Transverse colon (tissue), 4 donors: ENCODE measurements around the gene ANKRD11. TPM values are rescaled to one million over a fixed set of nuclear protein-coding genes. Genes with fewer than 3 reads are reported as not detected.

Experiments
- DNase-seq: peaks from one replicate; pipeline ENCODE4 v3.0.0-alpha.2; 2019
- H3K27ac ChIP-seq, 4 donors: fragments of 200-600 bp; sonication (generic); 2 replicates each; pipeline ENCODE4 v1.5.1; 2016 to 2018; ENCODE audit warnings: inconsistent platforms in 4 of 4
- H3K27me3 ChIP-seq: fragments of 200-600 bp; sonication (generic); 2 replicates; pipeline ENCODE4 v1.5.1; 2017; ENCODE audit warnings: inconsistent platforms
- H3K36me3 ChIP-seq, 4 donors: fragments of 200-600 bp; sonication (generic); 2 replicates each; pipeline ENCODE4 v1.5.1; 2017 to 2019; ENCODE audit warnings: inconsistent platforms in 4 of 4
- H3K4me1 ChIP-seq, 4 donors: fragments of 200-600 bp; sonication (generic); 2 replicates each; pipeline ENCODE4 v1.5.1; 2017 to 2020; ENCODE audit warnings: inconsistent platforms in 4 of 4
- H3K4me3 ChIP-seq, 4 donors: fragments of 200-600 bp; sonication (generic); 1 replicate in 1 of 4; 2 replicates in 3 of 4; pipeline versions ENCODE4 v1.5.1 to v1.6.1; 2017 to 2019; ENCODE audit warnings: inconsistent platforms in 4 of 4
- H3K9me3 ChIP-seq, 2 donors: fragments of 200-600 bp; sonication (generic); 2 replicates each; pipeline ENCODE4 v1.5.1; 2017 to 2019; ENCODE audit warnings: inconsistent platforms in 2 of 2
- EP300 ChIP-seq: sonication (generic); formaldehyde crosslinking; IDR thresholded peaks from one replicate; pipeline ENCODE4 v1.6.1; 2017; ENCODE audit warnings: antibody characterized with exemption, low read depth
- POLR2A ChIP-seq: fragments of 450-650 bp; IDR thresholded peaks from one replicate; pipeline ENCODE4 v1.6.1; 2016; ENCODE audit warnings: antibody characterized with exemption, mild to moderate bottlenecking, moderate library complexity
- POLR2AphosphoS5 ChIP-seq, 3 donors: sonication (generic); formaldehyde crosslinking; IDR thresholded peaks; one replicate each; pipeline ENCODE4 v1.6.1; 2016; ENCODE audit warnings: antibody characterized with exemption in 3 of 3
- WGBS, 2 donors: methylation state at CpG; one replicate each; pipeline ENCODE4 v1.1.5; 2018; ENCODE audit warnings: low coverage in 1 of 2; 5-methylcytosine and 5-hydroxymethylcytosine counted together
- in situ Hi-C, 4 donors: fragments of 200-750 bp; cut with MboI; loops; one replicate each; pipeline versions ENCODE4 v1.15.0 to v1.15.1; 2017; ENCODE audit warnings: low sequenced_read_pairs in 3 of 4, low pct_ligation_motif_present in 1 of 4, low pct_unique_long_range_greater_than_20kb in 1 of 4
- intact Hi-C: fragments of 100-400 bp; cut with DNase I; formaldehyde crosslinking; loops from one replicate; pipeline ENCODE4 v1.15.1; 2023; ENCODE audit warnings: low total_unique reads
- total RNA-seq, 4 donors: library from RNA; depleted of rRNA; stranded (reverse); fragments of >200 nt; gene quantifications; one replicate each; pipeline ENCODE4 v1.1.0, GENCODE V29; 2016
- TF ChIP-seq, protein P1 (sequence below), 5 experiments: fragments of 200-600 bp in 3 of 5; fragments of 450-650 bp in 2 of 5; sonication (generic) in 3 of 5; IDR thresholded peaks; 1 replicate in 2 of 5; 2 replicates in 3 of 5; pipeline ENCODE4 v1.5.1; 2016 to 2017; ENCODE audit warnings: antibody characterized with exemption in 5 of 5, inconsistent platforms in 3 of 5, mild to moderate bottlenecking in 2 of 5, moderate library complexity in 1 of 5

ANKRD11 gene
- total RNA-seq, 4 donors from 2014 or later, result 109 to 281 (median 142) TPM

DNA sequence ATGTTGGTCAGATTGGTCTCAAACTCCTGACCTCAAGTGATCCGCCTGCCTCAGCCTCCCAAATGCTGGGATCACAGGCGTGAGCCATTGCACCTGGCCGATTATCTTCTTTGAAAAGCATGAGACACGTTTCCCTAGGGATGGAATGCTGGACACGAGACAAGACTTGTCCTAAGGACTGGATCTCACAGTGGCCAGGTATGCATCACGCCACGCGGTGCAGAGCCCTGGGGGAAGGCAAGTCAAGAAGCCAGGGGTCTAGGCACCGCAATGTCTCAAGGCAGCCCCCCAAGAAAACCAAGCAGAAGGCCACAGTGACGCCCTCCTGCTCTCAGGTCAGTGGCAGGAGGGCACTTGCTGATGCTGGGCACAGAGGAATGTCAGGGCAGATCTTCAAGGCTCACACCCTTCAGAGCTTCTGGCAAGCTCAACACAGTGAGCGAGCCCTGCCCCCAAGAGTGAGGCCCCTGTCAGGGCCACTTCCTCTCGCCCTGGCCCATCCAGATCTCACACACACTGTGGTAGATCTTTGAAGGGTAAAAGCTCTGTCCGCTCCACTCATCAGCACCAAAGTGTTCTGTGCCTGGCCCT is 138.2 kb downstream of the ANKRD11 start:
- Histone ChIP-seq H3K9me3 (no peaks in the 10 kb centered on the region), H3K4me3 (no peak overlapping the region), H3K27me3 (no peaks in the 10 kb centered on the region), H3K4me1 (peaks cover 8 to 46% (median 34%) of the 10 kb centered on the region in 4 donors), H3K27ac (peak overlapping the region in 1 of 4 donors; percentile 71), H3K36me3 (no peaks in the 10 kb centered on the region)
- 72 to 94% methylated on average over 2 to 13 of the region's 13 CpGs for WGBS, 2 donors
- in situ Hi-C loops (no loop called here), intact Hi-C loops (no loop called here)
- TF ChIP-seq EP300 (no peak), POLR2A (no peak), POLR2AphosphoS5 (IDR thresholded peaks at IDR 0.05) (no peak)
- DNase-seq, result no peak

DNA sequence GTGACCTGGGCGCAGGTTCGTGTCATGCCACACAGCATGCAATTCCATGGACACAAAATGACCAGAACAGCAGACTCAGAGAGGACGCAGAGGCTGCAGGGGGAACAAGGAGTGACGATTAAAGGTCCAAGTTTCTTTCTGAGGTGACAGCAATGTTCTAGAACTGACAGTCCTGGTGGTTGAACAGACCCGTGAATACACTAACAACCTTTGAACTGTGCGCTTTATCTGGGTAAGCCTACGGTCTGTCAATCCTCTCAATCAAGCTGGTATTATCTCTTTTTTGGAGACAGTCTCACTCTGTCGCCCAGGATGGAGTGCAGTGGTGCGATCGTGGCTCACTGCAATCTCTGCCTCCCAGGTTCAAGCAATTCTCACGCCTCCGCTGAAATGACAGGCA is 138.7 kb downstream of the ANKRD11 start:
- TF ChIP-seq EP300 (no peak), POLR2A (no peak), POLR2AphosphoS5 (IDR thresholded peaks at IDR 0.05) (no peak)
- TF ChIP-seq, protein P1, sequence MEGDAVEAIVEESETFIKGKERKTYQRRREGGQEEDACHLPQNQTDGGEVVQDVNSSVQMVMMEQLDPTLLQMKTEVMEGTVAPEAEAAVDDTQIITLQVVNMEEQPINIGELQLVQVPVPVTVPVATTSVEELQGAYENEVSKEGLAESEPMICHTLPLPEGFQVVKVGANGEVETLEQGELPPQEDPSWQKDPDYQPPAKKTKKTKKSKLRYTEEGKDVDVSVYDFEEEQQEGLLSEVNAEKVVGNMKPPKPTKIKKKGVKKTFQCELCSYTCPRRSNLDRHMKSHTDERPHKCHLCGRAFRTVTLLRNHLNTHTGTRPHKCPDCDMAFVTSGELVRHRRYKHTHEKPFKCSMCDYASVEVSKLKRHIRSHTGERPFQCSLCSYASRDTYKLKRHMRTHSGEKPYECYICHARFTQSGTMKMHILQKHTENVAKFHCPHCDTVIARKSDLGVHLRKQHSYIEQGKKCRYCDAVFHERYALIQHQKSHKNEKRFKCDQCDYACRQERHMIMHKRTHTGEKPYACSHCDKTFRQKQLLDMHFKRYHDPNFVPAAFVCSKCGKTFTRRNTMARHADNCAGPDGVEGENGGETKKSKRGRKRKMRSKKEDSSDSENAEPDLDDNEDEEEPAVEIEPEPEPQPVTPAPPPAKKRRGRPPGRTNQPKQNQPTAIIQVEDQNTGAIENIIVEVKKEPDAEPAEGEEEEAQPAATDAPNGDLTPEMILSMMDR (IDR thresholded peaks at IDR 0.05), result no peak
- no peak overlapping the region for H3K4me3 ChIP-seq
- no peaks in the 10 kb centered on the region for H3K9me3 ChIP-seq
- H3K4me1 ChIP-seq, result peaks cover 10 to 46% (median 33%) of the 10 kb centered on the region in 4 donors
- no peak overlapping the region for H3K27ac ChIP-seq
- intact Hi-C loops (no loop called here), in situ Hi-C loops (no loop called here)
- H3K36me3 ChIP-seq, result no peaks in the 10 kb centered on the region
- H3K27me3 ChIP-seq, result no peaks in the 10 kb centered on the region
- WGBS, 2 donors, result 80 to 91% methylated on average over 3 to 12 of the region's 12 CpGs
- DNase-seq, result no peak

DNA sequence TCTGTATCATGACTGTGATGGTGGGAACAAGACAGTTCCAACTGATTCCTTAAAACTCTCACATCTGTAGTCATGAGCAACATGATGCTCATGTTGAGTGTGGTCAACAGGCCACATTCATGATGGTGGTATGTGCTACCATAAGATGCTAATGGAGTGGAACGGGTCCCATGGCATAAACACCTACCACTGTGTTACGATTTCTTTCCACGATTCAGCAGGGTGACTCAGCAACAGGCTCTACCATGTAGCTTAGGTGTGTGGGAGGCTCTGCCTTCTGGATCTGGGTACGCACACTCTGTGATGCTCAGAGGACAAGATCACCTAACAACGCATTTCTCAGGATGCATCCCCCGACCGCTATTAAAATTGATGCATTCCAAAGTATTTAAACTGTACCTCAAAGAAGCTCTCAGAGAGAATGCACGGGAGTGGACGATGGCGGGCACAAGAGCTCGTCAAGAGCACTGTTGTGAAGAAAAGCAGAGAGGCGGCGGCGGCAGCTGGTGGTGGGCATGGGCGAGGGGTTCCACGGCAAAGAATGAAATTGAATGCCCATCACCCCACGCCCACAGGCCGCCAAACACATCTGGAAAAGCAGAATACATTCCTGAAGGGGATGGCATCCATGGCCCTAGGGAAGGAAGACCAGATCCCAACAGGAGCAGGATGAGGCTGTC is 139.5 kb downstream of the ANKRD11 start:
- no peak for TF ChIP-seq POLR2A
- no peak for TF ChIP-seq EP300
- TF ChIP-seq POLR2AphosphoS5 (IDR thresholded peaks at IDR 0.05), result no peak
- TF ChIP-seq, protein P1 (IDR thresholded peaks at IDR 0.05), result no peak
- whole genome bisulfite sequencing, 2 donors, result 90 to 100% methylated on average over 5 to 18 of the region's 18 CpGs
- Histone ChIP-seq H3K36me3 (no peaks in the 10 kb centered on the region), H3K9me3 (no peaks in the 10 kb centered on the region), H3K27ac (no peak overlapping the region), H3K4me1 (peaks cover 10 to 53% (median 38%) of the 10 kb centered on the region in 4 donors), H3K27me3 (no peaks in the 10 kb centered on the region), H3K4me3 (no peak overlapping the region)
- intact Hi-C loops, result no loop called here
- in situ Hi-C loops, result no loop called here
- DNase-seq, result no peak

DNA sequence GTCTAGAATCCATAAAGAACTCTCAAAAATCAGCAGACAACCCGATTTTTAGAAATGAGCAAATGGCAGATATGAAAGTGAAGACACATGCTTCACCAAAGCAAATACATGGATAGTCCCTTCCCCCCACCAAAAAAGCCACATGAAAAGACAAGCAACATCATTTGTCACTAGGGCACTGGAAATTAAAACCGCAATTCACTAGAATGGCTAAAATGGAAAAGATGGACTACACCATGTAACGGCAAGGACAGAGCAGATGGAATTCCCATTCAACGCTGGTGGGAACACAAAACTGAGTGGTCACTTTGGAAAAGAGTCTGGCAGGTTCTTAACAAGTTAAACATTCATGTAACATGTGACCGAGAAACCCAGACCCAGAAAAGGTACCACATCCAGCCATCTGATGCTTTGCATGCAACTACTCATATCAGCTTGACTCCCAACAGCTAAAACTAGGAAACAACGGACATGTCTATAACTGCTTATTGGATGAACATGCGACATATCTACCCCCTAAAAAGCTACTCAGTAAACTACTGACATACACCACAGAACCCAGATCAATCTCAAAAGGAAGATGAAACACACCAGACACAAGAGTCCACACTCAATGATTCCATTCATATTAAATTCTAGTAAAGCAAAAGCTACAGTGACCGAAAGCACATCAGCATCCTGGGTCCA is 140.3 kb downstream of the ANKRD11 start:
- TF ChIP-seq, protein P1 (IDR thresholded peaks at IDR 0.05), result no peak
- no peak for TF ChIP-seq POLR2A
- TF ChIP-seq EP300, result no peak
- no peak for TF ChIP-seq POLR2AphosphoS5 (IDR thresholded peaks at IDR 0.05)
- Histone ChIP-seq H3K9me3 (no peaks in the 10 kb centered on the region), H3K27ac (no peak overlapping the region), H3K4me1 (peaks cover 14 to 53% (median 41%) of the 10 kb centered on the region in 4 donors), H3K27me3 (no peaks in the 10 kb centered on the region), H3K4me3 (no peak overlapping the region), H3K36me3 (no peaks in the 10 kb centered on the region)
- intact Hi-C loops, result no loop called here
- WGBS, 2 donors, result 87 to 89% methylated on average over 5 to 8 of the region's 8 CpGs
- DNase-seq, result no peak
- in situ Hi-C loops, result no loop called here
